HG03521 (cell line): Measurements from ENCODE around the gene MLLT1.

Experiments used
- ATAC-seq: cut with Tn5 transposase; IDR thresholded peaks from one replicate; pipeline ENCODE4 v1.9.1; 2021; ENCODE audit warnings: mild to moderate bottlenecking, moderate library complexity; ENCODE audit not compliant: unreplicated experiment

MLLT1 gene

GRCh38 chr19:6172074-6172863 is 107.5 kb downstream of the MLLT1 start:
- no peak for ATAC-seq

GRCh38 chr19:6167115-6167514 is 112.7 kb downstream of the MLLT1 start:
- ATAC-seq = no peak

GRCh38 chr19:6164906-6165531 is 114.8 kb downstream of the MLLT1 start:
- no peak for ATAC-seq

GRCh38 chr19:6161271-6161850 is 118.4 kb downstream of the MLLT1 start:
- no peak for ATAC-seq
